Measurements from ENCODE around the gene PLCL1.

The PLCL1 gene

DNA sequence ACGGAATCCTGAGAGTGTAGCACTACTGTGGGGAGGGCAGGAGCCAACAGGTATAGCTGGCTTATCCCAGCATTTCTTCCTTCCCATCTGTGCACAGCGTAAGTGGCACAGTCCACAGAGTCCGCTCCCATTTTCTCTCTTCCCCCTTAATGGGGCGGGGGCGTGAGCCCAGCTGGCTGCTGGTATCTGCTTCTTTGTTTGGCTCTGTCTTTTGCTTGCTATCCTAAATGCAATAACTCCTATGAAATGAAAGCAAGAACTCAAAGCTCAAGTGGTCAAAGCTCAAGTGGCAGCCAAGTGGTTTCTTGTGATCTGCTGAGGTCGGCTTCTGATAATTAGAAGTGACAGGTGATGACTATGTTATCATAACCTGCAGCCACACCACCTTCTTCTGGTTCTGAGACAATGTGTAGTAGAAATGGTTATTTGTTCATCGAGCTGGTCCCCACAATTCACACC lies 192.7 kb downstream of the PLCL1 start:
- H3K27me3 ChIP-seq (replicated peaks): no peaks in the 10 kb centered on the region
- H3K4me3 ChIP-seq (ENCODE audit: low read depth, low read length): no peak overlapping the region
- TF ChIP-seq, protein P1, sequence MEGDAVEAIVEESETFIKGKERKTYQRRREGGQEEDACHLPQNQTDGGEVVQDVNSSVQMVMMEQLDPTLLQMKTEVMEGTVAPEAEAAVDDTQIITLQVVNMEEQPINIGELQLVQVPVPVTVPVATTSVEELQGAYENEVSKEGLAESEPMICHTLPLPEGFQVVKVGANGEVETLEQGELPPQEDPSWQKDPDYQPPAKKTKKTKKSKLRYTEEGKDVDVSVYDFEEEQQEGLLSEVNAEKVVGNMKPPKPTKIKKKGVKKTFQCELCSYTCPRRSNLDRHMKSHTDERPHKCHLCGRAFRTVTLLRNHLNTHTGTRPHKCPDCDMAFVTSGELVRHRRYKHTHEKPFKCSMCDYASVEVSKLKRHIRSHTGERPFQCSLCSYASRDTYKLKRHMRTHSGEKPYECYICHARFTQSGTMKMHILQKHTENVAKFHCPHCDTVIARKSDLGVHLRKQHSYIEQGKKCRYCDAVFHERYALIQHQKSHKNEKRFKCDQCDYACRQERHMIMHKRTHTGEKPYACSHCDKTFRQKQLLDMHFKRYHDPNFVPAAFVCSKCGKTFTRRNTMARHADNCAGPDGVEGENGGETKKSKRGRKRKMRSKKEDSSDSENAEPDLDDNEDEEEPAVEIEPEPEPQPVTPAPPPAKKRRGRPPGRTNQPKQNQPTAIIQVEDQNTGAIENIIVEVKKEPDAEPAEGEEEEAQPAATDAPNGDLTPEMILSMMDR (IDR thresholded peaks at IDR 0.05; ENCODE audit: low read depth, low read length, missing control alignments): no peak
- in situ Hi-C loops (cut with HindIII; ENCODE audit: low pct_ligation_motif_present, low sequenced_read_pairs): no loop called here
- no peaks in the 10 kb centered on the region for H3K36me3 ChIP-seq (replicated peaks)
- no peak overlapping the region for H3K27ac ChIP-seq
- no peak for DNase-seq

DNA sequence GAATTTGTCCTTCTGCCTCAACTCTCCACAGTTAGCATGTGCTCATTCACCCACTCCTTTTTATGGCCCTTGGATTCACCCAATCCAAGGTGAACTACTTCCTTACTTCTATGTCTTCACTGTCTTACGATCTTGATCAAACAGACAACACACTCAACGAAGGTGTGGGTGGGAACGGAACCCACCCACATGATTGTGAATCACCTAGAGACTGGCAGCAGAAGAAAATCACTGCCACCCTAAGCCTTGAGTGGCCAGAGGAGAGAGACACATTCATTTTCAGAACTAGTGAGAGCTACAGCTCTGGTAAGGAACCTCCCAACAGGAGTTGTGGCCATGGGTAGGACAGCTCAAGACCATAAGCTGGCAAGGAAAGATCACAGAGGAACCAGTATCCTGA lies 194.3 kb downstream of the PLCL1 start:
- H3K27me3 ChIP-seq (replicated peaks): no peaks in the 10 kb centered on the region
- no peaks in the 10 kb centered on the region for H3K36me3 ChIP-seq (replicated peaks)
- DNase-seq: no peak
- TF ChIP-seq, protein P1 (IDR thresholded peaks at IDR 0.05; ENCODE audit: low read depth, low read length, missing control alignments): no peak
- no peak overlapping the region for H3K4me3 ChIP-seq (ENCODE audit: low read depth, low read length)
- in situ Hi-C loops (cut with HindIII; ENCODE audit: low pct_ligation_motif_present, low sequenced_read_pairs): no loop called here
- H3K27ac ChIP-seq: no peak overlapping the region

DNA sequence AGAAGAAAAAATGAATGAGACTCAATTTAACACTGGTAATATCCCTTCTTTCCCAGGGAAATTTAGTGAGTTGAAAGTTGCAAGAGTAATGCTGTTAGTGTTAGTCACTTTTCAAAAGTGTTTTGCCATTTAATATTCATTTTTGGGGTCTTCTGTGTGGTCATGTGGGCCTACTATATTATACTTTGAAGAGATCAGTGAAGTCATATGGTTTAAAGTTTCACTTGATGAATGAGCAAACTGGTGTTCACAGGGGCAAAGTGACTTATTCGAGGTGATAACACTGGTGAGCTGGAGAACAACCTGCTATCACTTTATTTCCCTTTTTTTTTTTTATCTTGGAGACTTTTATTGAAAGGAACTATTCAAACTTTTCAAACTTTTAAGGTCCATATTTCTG lies 196.0 kb downstream of the PLCL1 start:
- no peak overlapping the region for H3K27ac ChIP-seq
- DNase-seq: no peak
- in situ Hi-C loops (cut with HindIII; ENCODE audit: low pct_ligation_motif_present, low sequenced_read_pairs): no loop called here
- no peak overlapping the region for H3K4me3 ChIP-seq (ENCODE audit: low read depth, low read length)
- no peaks in the 10 kb centered on the region for H3K27me3 ChIP-seq (replicated peaks)
- TF ChIP-seq, protein P1 (IDR thresholded peaks at IDR 0.05; ENCODE audit: low read depth, low read length, missing control alignments): no peak
- H3K36me3 ChIP-seq (replicated peaks): no peaks in the 10 kb centered on the region

DNA sequence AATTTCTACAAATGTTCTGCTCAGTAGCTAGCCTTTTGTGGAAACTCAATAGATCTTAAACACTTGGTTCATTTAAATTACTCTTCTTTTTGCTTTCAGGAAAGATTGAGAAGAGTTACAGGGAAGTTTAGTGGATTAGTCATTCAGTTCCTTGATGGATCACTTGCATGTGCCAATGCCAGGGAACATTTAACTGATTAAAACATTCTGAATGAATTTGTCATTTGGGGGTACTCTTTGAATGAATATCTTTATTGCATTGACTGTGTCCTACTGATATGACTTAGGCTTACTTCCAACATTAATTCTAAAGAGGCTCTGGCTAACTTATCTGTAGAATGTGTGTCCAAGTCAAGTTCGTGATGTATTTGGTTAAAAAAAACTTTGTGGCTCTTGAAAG lies 199.8 kb downstream of the PLCL1 start:
- TF ChIP-seq, protein P1 (IDR thresholded peaks at IDR 0.05; ENCODE audit: low read depth, low read length, missing control alignments): no peak
- in situ Hi-C loops (cut with HindIII; ENCODE audit: low pct_ligation_motif_present, low sequenced_read_pairs): no loop called here
- DNase-seq: no peak
- Histone ChIP-seq H3K4me3 (ENCODE audit: low read depth, low read length) (no peak overlapping the region), H3K27me3 (replicated peaks) (no peaks in the 10 kb centered on the region), H3K27ac (no peak overlapping the region), H3K36me3 (replicated peaks) (no peaks in the 10 kb centered on the region)

DNA sequence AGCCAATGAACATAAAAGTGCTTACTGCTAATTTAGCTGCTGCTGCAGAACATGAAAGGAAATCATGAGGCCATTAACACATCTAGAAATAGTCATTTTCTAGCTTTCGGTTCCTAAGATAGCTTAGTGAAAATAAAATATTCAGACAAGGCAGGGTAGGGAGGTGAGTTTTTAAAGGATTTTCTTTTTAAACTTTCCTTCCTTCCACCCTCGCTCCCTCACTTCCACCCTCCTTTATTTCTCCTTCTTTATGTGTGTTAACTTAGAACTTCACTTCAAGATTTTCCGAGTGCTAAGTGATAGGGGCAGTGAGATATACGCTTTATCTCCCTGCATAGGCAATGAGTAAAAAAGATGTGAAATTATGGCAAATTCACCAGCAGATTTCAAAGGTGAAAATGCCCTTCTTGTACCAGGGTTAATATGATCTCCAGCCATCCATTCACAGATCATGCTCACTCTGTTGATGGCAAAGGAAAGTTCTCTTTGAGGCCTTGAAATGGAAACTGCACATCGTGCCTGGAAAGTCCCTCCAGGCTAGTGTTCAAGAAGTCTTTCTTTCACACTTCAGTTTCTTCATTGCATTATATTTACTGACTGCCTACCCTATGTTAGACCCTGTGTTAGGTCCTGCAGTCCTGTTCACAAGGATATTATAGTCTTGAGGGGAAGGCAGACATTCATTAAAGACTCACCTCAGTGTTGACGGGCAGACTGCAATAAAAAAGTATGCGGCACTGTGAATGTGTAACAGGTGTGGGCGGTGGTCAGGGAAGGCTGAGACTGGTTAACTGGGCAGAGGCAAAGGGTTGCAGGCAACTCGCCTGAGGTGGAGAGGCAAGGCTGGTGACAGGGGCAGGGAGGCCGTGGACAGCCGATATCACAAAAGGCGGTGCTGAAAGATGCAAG lies 200.8 kb downstream of the PLCL1 start:
- no peaks in the 10 kb centered on the region for H3K36me3 ChIP-seq (replicated peaks)
- H3K4me3 ChIP-seq (ENCODE audit: low read depth, low read length): no peak overlapping the region
- no peak overlapping the region for H3K27ac ChIP-seq
- TF ChIP-seq, protein P1 (IDR thresholded peaks at IDR 0.05; ENCODE audit: low read depth, low read length, missing control alignments): no peak
- H3K27me3 ChIP-seq (replicated peaks): no peaks in the 10 kb centered on the region
- in situ Hi-C loops (cut with HindIII; ENCODE audit: low pct_ligation_motif_present, low sequenced_read_pairs): no loop called here
- no peak for DNase-seq
